Measurements from ENCODE around the gene HSPA13. TPM values are rescaled to one million over a fixed set of nuclear protein-coding genes. Genes with fewer than 3 reads are reported as not detected.

The HSPA13 gene
- 41.8 and 52.0 TPM in 2 replicates for polyA plus RNA-seq (2011; rRNA removed)
- 3.1 and 3.3 TPM in 2 replicates for polyA plus RNA-seq (2012; cell fraction: cytosol; rRNA removed)
- 2.4 and 3.3 TPM in 2 replicates for polyA plus RNA-seq (2012; cell fraction: nucleus; rRNA removed)
- polyA plus RNA-seq (2017; fragmentation: RNase III; extraction: RNeasy Plus Mini Kit Qiagen cat#74134 plus additional on column Dnase treatment): 13.4 to 16.0 TPM (median 15.5 TPM) in 3 replicates
- 16.5 and 17.2 TPM in 2 replicates for polyA minus RNA-seq (2011; rRNA and poly(A)+ RNA removed)

- TF ChIP-seq TP53 (CRISPR knock-in tag; IDR thresholded peaks at IDR 0.05) (no peak), FOSL2 (IDR thresholded peaks at IDR 0.05) (no peak), FOSL2 (CRISPR knock-in tag; IDR thresholded peaks at IDR 0.05) (peak; percentile 57), POLR2A (IDR thresholded peaks at IDR 0.05; ENCODE audit: low read length) (peak; percentile 39), JUN (IDR thresholded peaks at IDR 0.05) (peak in 1 of 2 experiments; percentile 43; a peak in 1 of 5 replicates), PHF8 (IDR thresholded peaks at IDR 0.05; ENCODE audit: borderline replicate concordance, low read depth) (0 out of 2 replicates have a peak, but pooled peaks have one; percentile 19), CHD4 (IDR thresholded peaks at IDR 0.05; ENCODE audit: borderline replicate concordance) (no peak), MAX (IDR thresholded peaks at IDR 0.05) (0 out of 2 replicates have a peak, but pooled peaks have one; percentile 32)
- Histone ChIP-seq H3K4me1 (peaks cover 20% of the 10 kb centered on the region), H3K27ac (peak within 1 kb of the TSS; percentile 83 to 91), H3K4me3 (peak within 1 kb of the TSS; percentile 92), H3K4me2 (peak within 1 kb of the TSS; percentile 95), H3K9me3 (no peaks in the 10 kb centered on the region)
- DNase-seq (ENCODE audit: low read depth in 1 of 2, low spot score in 1 of 2) (peak; percentile 83 to 98), ATAC-seq (peak; percentile 99), FAIRE-seq (no peak)
- under 1% methylated on average over 19 of the region's 46 CpGs for WGBS (ENCODE audit: missing lambda C conversion rate)
- CTCF ChIA-PET: interaction anchor here (1.4 kb wide), 1 partner anchor 10 kb away, joined by 4 read pairs; no protein-coding TSS in a partner anchor
- POLR2A ChIA-PET: interaction anchor here (0.8 to 1.0 kb wide), 2 partner anchors 13 to 676 kb away, joined by 3 to 5 read pairs; no protein-coding TSS in a partner anchor
Measured at GRCh38 chr21:14382835-14383595, at the start of gene HSPA13. HSPA13 (minus strand) TSS chr21:14383146; CDS start chr21:14383119, 27 bp downstream.

DNA sequence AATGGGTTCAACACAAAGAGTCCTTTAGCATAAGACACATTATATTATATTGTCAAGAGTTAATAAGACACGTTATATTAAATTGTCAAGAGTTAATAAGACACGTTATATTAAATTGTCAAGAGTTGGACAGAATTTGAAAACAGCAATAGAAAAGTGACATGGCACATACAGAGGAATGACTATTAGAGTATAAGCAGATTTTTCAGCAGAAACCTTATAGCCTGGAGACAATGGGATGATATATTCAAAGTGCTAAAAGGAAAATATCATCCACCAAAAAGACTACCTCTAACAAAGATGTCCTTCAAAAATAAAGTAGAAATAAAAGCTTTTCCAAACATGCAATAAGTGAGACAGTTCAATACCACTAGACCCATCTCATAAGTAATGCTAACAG lies 36.0 kb upstream of the HSPA13 start:
- 2% methylated on average over 2 of the region's 2 CpGs for WGBS (ENCODE audit: missing lambda C conversion rate)
- TF ChIP-seq ZFP36 (IDR thresholded peaks at IDR 0.05; ENCODE audit: borderline replicate concordance, partially characterized antibody) (no peak), CHD4 (IDR thresholded peaks at IDR 0.05; ENCODE audit: borderline replicate concordance) (no peak), JUN (IDR thresholded peaks at IDR 0.05) (no peak), MAFK (IDR thresholded peaks at IDR 0.05; ENCODE audit: partially characterized antibody) (no peak), HOXB13 (CRISPR knock-in tag; IDR thresholded peaks at IDR 0.05; ENCODE audit: low read depth) (no peak)
- TF ChIP-seq, protein P1, sequence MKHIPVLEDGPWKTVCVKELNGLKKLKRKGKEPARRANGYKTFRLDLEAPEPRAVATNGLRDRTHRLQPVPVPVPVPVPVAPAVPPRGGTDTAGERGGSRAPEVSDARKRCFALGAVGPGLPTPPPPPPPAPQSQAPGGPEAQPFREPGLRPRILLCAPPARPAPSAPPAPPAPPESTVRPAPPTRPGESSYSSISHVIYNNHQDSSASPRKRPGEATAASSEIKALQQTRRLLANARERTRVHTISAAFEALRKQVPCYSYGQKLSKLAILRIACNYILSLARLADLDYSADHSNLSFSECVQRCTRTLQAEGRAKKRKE (CRISPR knock-in tag; IDR thresholded peaks at IDR 0.05; ENCODE audit: low read depth): no peak
- Histone ChIP-seq H3K27ac (no peak overlapping the region), H3K4me3 (no peak overlapping the region), H3K4me2 (no peak overlapping the region), H3K4me1 (no peaks in the 10 kb centered on the region), H3K9me3 (no peaks in the 10 kb centered on the region)
- ChIA-PET CTCF (no interaction called here), POLR2A (no interaction called here)
- ATAC-seq: no peak
- no peak for DNase-seq (ENCODE audit: low read depth in 1 of 2, low spot score in 1 of 2)
- no peak for FAIRE-seq

GRCh38 chr21:14414932-14415508 lies 32.1 kb upstream of the HSPA13 start:
- no peaks in the 10 kb centered on the region for H3K4me1 ChIP-seq
- no peak overlapping the region for H3K4me3 ChIP-seq
- TF ChIP-seq CHD4 (IDR thresholded peaks at IDR 0.05; ENCODE audit: borderline replicate concordance): no peak
- TF ChIP-seq HES2 (IDR thresholded peaks at IDR 0.05): no peak
- TF ChIP-seq FOSB (CRISPR knock-in tag; IDR thresholded peaks at IDR 0.05): no peak
- no peak for TF ChIP-seq SMC3 (IDR thresholded peaks at IDR 0.05)
- no peak for TF ChIP-seq KDM5A (IDR thresholded peaks at IDR 0.05)
- TF ChIP-seq JUN (IDR thresholded peaks at IDR 0.05): no peak
- TF ChIP-seq, protein P2, sequence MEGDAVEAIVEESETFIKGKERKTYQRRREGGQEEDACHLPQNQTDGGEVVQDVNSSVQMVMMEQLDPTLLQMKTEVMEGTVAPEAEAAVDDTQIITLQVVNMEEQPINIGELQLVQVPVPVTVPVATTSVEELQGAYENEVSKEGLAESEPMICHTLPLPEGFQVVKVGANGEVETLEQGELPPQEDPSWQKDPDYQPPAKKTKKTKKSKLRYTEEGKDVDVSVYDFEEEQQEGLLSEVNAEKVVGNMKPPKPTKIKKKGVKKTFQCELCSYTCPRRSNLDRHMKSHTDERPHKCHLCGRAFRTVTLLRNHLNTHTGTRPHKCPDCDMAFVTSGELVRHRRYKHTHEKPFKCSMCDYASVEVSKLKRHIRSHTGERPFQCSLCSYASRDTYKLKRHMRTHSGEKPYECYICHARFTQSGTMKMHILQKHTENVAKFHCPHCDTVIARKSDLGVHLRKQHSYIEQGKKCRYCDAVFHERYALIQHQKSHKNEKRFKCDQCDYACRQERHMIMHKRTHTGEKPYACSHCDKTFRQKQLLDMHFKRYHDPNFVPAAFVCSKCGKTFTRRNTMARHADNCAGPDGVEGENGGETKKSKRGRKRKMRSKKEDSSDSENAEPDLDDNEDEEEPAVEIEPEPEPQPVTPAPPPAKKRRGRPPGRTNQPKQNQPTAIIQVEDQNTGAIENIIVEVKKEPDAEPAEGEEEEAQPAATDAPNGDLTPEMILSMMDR (IDR thresholded peaks at IDR 0.05): no peak
- no peak for TF ChIP-seq RAD21 (conservative IDR thresholded peaks at IDR 0.05 in 1 of 2, IDR thresholded peaks at IDR 0.05 in 1 of 2)
- TF ChIP-seq HMGXB4 (CRISPR knock-in tag; IDR thresholded peaks at IDR 0.05; ENCODE audit: borderline replicate concordance): no peak
- TF ChIP-seq ESRRA (IDR thresholded peaks at IDR 0.05; ENCODE audit: borderline replicate concordance, low read length): no peak
- no peak for TF ChIP-seq ZSCAN20 (CRISPR knock-in tag; IDR thresholded peaks at IDR 0.05)
- TF ChIP-seq MYC (IDR thresholded peaks at IDR 0.05; ENCODE audit: borderline replicate concordance, low read length): no peak
- TF ChIP-seq HEYL (CRISPR knock-in tag; IDR thresholded peaks at IDR 0.05): no peak
- TF ChIP-seq RNF2 (IDR thresholded peaks at IDR 0.05; ENCODE audit: borderline replicate concordance, low read depth): no peak
- no peak for TF ChIP-seq NR3C1 (IDR thresholded peaks at IDR 0.05)
- no peak for TF ChIP-seq POLR2A (IDR thresholded peaks at IDR 0.05; ENCODE audit: low read length)
- no peak for TF ChIP-seq MAFK (IDR thresholded peaks at IDR 0.05; ENCODE audit: partially characterized antibody)
- no peak overlapping the region for H3K4me2 ChIP-seq
- FAIRE-seq (no peak), ATAC-seq (no peak), DNase-seq (ENCODE audit: low read depth in 1 of 2, low spot score in 1 of 2) (no peak)
- WGBS (ENCODE audit: missing lambda C conversion rate): 66% methylated on average over 2 of the region's 2 CpGs
- ChIA-PET POLR2A (no interaction called here), CTCF (no interaction called here)
- H3K27ac ChIP-seq: no peak overlapping the region
- no peaks in the 10 kb centered on the region for H3K9me3 ChIP-seq
